GM12874 (cell line): ENCODE measurements around the gene JUP.

Source experiments
- CTCF ChIP-seq: IDR thresholded peaks from 2 replicates; pipeline ENCODE4 v1.5.1; 2011; ENCODE audit warnings: low read depth, mild to moderate bottlenecking, control low read depth, low read length, moderate library complexity; ENCODE audit not compliant: insufficient read depth

The JUP gene

GRCh38 chr17:41793784-41794539 is 7.5 kb upstream of the JUP start:
- no peak for TF ChIP-seq CTCF

GRCh38 chr17:41792845-41793783 is 6.6 kb upstream of the JUP start:
- no peak for TF ChIP-seq CTCF

- no peak for TF ChIP-seq CTCF
Measured at GRCh38 chr17:41787021-41787418, 509 bp upstream of the JUP start.

- no peak for TF ChIP-seq CTCF
Measured at GRCh38 chr17:41785859-41786226, 668 bp downstream of the JUP start.

- TF ChIP-seq CTCF: no peak
Measured at GRCh38 chr17:41785091-41785858, 1.2 kb downstream of the JUP start.

- no peak for TF ChIP-seq CTCF
Measured at GRCh38 chr17:41784207-41784744, 2.2 kb downstream of the JUP start.
